NCI-H1048 (cell line): Measurements from ENCODE around the gene CDC26.
A peak's percentile ranks its signal among the peaks of the same experiment; 100 is the strongest.
"Not testable (repeated sequence)": the region's sequence is repeated elsewhere in the genome, so short reads cannot be mapped to it uniquely, and the experiment has no call there.

ENCODE experiments used
- DNase-seq: peaks from one replicate; lab custom pipeline; 2025; lab: John Stamatoyannopoulos, UW

CDC26 gene

GRCh38 chr9:113238202-113238858 is 37.0 kb downstream of the CDC26 start:
- DNase-seq = no peak

- DNase-seq = no peak
Observed at GRCh38 chr9:113237026-113237425, 38.3 kb downstream of the CDC26 start.

GRCh38 chr9:113235701-113236255 is 39.6 kb downstream of the CDC26 start:
- DNase-seq = not testable (repeated sequence)

DNA sequence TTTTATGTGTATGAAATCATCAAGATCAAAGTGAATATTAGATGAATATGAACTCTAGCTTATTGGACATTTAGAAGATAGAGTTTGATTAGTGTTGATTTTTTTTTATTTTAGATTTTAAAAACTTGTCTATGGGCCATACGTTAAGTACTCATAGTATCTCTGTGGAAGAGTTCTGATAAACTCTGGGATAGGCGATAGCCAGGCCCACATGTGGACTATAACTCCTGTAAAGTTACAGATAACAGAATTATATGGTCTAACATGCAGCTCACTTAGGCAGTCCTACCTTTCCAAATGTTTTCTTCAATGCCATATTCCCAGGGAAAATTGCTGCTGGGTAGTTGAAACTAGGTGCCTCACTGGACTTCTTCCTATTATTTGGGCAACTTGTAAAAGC is 43.7 kb downstream of the CDC26 start:
- DNase-seq = no peak

DNA sequence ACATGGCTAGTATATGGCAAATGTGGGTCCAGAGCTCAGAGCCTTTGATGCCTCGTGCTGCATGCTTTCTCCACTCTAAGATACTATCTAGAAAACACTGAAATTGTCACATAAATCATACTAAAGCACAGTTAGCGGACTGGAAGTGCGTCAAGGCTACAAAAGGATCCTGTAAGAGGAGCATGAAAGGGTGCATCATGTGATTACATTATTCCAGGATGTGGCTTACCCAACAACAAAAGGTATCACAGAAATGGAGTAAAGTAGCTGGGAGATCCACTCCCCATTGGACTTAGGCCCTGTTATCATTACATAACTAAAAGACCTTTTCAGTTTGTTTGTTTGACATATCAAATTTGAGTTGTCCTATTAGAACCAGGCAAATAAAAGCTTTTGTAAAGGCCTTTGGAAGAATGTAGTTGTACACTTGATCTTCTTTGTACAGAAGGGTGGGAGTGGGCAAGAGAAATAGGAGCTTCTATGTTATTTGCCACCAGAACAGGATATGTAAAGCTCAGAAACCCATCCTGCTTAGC is 47.2 kb downstream of the CDC26 start:
- DNase-seq = no peak

GRCh38 chr9:113227436-113227835 is 47.9 kb downstream of the CDC26 start:
- DNase-seq = no peak

GRCh38 chr9:113223963-113224362 is 51.4 kb downstream of the CDC26 start:
- no peak for DNase-seq

DNA sequence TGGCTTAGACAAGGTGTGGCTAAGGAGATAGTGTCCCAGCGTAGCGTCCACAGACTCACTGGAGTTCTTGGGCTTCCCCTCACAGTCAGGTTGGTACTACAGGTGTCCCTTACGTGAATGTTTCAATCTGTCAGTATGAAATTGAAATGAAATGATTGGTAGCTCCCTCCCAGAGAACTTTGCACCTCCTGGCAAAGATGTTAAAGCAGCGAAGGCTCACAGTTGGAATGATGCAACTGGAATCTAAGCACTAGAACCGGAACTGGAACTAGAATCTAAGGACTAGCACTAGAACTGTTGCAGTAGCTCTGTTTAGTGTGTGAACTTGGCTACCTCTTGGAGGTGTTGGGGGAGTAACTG is 52.9 kb downstream of the CDC26 start:
- no peak for DNase-seq

- DNase-seq = no peak
Observed at GRCh38 chr9:113221800-113222481, 53.4 kb downstream of the CDC26 start.

DNA sequence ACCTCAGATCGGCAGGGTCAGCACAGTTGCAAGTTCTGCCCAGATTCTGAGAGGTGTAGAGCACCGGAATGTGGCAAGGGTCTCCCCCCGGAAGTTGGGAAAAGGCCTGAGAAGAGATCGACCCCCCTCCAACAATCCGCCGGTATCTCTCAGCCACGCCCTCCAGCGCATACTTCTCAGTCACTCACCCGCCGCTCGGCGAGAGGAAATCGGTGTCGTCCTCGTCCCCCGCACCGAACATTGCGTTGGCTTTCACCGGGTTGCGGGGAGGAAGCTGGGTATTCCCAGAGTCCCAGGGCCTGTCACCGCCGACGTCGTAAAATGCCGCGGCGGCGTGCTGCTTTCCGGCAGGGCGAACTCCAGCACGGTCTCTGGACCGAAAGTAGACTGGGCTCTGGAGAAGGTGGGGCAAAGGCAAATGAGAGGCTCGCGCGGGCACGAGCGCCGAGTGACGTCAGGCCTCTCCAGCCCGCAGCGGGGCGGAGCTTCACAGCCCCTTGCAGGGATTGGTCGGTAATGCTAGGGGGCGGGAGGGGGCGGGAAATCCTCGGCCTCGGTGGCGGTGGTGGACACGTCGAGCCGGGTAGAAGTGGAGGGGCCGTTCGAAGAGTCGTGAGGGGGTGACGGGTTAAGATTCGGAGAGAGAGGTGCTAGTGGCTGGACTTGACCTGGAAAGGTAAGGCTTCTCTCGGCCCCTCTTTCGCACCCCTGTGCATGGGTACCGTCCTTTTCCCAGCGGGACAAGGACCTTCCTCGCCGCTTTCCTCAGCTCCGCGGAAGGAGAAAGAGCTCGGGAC is 54.2 kb downstream of the CDC26 start, which contains the start of the genes FKBP15 and SLC31A1:
FKBP15 (minus strand) TSS at position 275 of the 797 bp plus-strand sequence; CDS start at position 241, 34 bp downstream.
SLC31A1 (plus strand) TSS at position 542 of the 797 bp plus-strand sequence. CDS start 34,605 bp downstream, outside the sequence.
- peak; percentile 85 for DNase-seq

DNA sequence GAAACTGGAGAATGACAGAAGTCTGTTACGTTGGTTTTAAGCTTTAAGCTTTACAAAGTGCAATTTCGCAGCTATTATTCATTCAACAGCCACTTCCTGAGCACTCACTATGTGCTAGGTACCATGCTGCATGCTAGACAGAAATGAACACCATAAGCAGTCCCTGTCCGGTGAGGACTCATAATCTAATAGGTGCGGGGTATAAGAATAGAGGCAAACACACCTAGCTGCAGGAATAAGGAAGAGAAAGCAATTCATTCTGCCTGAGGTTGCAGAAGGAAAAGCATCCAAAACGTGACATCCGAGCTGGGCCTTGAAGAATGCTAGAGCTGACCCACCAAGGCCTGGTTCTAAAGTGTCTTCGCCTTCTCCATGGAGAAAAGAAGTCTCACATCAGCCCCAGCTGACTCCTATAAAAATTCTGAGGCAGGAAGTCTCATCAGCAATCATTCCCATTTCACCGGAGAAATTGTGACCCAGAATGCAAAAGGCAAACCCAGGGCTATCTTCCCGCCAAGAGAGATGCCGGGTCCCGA is 54.8 kb downstream of the CDC26 start:
- DNase-seq = no peak

GRCh38 chr9:113219969-113220368 is 55.4 kb downstream of the CDC26 start:
- no peak for DNase-seq

- no peak for DNase-seq
Observed at GRCh38 chr9:113219186-113219936, 56.0 kb downstream of the CDC26 start.
